ENCODE measurements around the gene SEMA6A.

SEMA6A gene

DNA sequence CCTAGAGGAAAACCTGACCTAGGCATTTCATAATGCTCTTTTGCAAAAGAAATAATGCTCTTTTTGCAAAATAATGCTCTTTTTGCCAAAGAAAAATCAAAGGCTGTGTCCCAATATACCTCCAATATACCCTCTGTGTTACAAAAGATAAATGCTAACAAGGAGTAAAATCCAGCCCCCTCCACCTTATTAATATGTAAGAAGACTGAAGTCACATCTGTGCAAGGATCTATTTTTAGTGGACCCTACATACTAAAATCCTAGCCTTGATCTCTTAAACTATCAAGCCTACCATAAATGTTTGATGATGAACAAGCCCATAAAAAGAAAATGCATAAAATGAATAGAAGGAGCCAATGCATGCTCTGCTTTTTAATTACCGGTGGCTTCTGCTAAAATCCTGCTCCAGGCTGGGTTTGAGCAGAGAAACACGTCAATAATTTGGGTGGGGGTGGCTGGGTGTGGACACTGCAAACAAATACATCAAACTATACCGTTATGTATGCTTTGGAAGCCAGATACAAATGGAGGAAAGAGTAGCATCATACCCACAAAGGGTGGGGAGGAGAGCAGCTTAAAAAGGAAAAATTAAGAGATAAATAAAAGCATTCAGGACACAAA, 131.6 kb downstream of the SEMA6A start:
- in situ Hi-C loops (cut with MboI; ENCODE audit: low sequenced_read_pairs) = no loop called here

DNA sequence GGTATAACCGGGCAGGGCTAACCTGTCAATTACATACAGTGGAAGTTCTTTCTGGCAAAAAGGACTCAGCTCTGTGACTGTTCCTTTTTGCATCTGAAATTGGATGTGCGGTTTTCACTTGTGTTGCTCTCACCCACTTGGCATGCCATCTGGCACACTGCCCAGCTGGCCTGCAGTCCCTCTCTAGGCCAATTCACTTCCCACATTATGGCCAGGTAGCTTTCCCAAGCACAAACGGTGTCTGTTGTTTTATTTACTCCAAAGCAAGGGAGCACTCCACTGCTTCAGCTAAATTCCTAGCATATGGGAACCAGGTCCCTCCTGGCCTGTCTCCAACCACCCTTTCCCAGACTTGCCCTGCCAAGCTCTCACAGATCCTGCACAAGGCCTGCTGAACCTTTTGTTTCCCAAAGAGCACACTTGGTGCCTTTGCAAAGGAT, 132.5 kb downstream of the SEMA6A start:
- in situ Hi-C loops (cut with MboI; ENCODE audit: low sequenced_read_pairs) = no loop called here

DNA sequence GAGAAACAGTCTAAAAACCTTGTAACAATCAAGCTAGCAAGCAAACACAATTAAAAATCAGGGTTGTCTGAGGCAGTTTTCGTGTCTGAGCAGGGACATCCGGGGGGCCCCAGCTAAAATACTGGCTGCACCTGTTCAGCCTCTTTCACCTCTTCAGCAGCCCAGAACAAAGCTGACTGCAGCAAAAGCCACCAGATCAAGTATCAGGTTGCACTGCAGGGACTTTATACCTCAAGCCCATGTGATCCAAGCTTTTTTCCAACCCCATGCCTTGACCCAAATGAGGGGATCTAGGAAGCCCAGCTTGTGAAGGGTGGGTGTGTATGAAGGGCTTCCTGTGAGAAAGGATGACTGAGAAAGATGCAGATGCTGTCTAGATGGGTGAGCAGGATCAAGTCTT, 133.4 kb downstream of the SEMA6A start:
- in situ Hi-C loops (cut with MboI; ENCODE audit: low sequenced_read_pairs) = no loop called here

DNA sequence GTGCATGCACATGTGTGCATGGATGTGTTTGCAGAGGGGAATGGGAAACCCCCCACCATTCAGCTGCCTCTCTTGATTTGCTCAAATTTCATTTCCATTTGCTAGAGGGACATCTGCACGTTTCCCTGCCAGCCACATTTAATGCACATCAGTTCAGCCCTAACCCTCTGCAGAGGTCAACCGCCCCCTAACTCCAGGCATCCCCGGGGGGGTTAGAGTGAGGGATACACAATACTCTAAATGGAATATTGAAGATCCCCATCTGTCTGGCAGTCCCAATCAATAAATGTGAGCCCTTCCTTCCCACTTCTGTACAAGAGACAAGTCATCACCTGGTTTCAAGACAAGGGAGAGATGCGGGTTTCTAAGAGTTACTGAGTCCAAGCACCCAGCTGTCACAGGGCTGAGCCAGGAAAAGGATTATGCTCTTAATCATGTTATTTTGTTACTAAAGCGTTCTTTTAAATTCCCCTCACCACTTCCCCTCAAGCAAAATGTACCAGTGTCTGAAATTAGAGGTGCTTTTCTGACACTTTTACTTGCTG, 134.1 kb downstream of the SEMA6A start:
- in situ Hi-C loops (cut with MboI; ENCODE audit: low sequenced_read_pairs) = no loop called here

DNA sequence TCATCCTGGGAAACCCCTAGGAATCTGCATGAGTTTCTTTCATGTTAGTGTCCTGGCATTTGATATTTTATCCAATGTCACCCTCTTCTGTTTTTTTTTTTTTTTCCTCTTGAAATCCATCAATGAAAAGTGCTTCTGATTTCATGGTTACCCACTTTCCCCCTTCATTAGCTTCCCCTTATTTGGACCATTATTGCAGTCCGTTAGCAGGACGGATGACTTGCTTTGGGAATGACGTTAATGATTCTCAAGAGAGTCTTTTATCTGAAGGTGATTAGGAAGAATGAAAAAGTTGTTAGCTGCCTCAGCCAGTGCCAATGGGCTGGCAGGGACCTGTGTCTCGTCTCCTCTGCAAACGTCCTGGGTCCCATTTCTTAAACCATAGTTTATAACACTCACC, 134.7 kb downstream of the SEMA6A start:
- in situ Hi-C loops (cut with MboI; ENCODE audit: low sequenced_read_pairs) = no loop called here

DNA sequence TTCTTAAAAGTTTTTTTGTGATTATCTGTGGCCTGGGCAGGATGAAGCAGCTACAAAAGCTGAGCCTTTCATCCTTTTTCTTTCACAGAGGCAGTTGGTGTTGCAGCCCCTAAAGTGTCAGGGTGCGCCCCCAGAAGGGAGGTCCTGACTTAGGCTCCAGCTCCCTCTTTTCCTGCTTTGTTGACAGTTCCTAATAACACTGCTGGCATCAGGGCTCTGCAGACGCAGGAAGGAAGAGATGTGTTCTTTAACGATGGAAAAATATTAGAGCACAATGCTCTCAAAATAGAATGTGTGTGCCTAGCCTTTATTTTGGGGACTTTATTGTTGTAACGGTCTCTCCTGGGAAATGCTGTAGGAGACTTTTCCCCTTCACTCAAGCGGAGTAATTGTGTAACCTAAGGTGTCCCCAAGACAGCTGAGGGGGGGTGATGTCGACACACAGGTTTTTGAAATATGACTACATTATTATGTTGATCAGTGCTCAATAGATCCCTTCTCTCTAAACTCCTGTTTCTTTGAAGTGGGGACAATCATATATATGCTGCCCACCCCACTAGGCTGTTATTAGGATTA, 135.6 kb downstream of the SEMA6A start:
- in situ Hi-C loops (cut with MboI; ENCODE audit: low sequenced_read_pairs) = no loop called here

DNA sequence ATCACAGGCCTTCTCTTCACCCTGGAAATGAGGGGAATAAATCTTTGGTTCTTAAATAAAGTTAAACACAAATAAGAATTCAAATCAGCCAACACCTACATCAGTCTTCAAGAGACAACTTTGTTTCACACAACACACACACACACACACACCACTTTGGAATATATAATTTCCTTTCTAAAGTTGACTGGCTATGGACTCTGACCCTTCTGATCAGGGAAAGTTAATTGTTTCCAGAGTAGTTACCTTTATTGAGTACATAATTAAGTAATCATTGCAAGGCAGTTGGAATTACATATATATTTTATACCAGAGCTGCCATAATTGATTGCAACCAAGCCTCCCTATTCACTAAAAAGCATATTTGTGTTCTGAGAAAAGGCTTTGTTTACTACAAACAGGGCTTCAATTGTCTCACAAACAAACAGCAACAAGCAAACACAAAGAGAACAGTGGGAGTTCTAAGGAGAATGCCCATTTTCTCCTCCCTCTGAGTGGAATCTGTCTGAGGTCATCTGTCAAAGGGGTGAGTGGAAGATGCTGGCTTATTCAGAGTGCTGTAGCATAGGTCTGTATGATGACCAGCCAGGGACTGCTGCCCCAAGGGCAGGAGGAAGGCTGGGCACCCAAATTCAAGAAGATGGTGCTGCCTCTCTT, 136.6 kb downstream of the SEMA6A start:
- in situ Hi-C loops (cut with MboI; ENCODE audit: low sequenced_read_pairs) = no loop called here

DNA sequence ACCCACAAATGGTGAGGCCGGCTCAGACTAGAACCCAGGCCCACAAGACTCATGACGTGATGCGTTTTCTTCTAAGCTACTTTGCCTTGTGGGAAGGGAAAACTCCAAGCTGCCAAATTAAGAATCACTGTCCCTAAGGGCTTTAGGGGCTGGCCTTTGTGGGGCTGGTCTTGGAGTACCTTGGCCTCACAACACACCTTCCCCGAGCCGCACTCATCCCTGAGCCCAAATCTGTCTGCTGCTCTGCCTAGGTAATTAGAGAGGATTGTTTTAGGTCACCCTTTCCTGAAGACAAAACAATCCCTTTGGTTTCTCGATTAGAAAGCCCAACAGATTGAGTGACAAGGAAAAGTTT, 137.3 kb downstream of the SEMA6A start:
- in situ Hi-C loops (cut with MboI; ENCODE audit: low sequenced_read_pairs) = no loop called here

DNA sequence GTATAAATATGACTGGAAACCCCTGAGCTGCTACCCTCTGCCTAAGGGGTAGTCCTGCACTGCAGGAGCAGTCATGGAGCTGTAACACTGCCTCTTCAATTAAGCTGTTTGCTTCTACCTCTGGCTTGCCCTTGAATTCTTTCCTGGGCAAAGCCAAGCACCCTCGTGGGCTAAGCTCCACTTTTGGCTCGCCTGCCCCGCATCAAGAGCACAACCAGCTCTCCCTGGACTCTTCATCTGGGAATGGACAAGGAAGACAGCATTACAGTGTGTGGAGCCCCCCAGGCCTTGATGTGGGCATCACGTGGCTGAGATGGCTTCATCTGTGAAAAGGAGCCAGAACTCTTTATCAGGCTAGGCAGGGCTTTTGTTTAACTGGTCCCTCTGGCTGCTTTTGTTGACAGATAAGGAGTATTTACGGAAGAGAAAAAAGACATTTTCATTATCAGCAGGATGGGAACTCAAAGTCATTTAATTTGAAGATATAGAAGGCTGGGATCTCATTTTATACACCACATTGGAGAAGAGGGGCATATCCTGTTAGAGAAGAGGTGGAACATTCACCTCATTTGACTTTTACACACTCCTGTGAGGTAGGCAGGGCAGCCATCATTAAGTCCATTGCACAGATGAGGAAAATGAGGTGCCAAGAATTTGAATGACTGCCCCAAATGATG, 137.8 kb downstream of the SEMA6A start:
- in situ Hi-C loops (cut with MboI; ENCODE audit: low sequenced_read_pairs) = no loop called here

DNA sequence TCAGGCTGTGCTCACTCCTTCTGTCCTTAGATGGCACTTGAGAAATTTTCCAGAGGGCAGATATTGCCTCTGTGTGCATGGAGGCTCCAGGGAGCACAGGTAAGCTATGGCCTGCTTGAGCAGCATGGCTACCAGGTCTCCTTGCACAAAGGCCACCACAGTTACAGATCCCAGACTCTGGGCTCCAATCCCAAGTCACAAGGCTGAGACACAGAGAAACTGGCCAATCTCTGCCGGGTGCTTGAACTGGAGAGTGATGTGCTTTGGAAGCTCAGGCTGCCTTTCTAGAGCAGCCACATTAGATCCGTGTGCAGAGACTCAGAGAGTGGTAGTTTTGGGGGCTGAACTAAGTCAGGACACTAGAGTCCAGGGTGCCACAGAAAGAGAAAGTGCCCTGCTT, 145.7 kb downstream of the SEMA6A start:
- in situ Hi-C loops (cut with MboI; ENCODE audit: low sequenced_read_pairs) = no loop called here

DNA sequence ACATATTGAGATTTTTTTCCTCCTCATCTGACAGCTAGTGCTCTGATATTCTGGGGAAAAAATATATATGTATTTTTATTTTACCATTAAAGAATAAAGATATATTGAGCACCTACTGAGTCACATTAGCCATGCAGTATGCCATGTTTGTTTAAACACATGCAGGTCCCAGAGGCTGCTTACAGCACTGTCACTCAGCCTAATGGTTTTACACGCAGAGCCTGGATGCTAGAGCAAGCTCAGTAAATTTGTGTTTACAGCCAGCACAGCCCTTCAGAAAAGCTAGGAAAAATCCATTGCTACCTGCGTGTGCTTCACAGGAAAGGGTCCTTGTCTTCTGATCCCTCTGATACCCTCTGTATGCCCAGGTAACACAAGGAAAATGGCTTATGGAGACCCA, 146.2 kb downstream of the SEMA6A start:
- in situ Hi-C loops (cut with MboI; ENCODE audit: low sequenced_read_pairs) = no loop called here

DNA sequence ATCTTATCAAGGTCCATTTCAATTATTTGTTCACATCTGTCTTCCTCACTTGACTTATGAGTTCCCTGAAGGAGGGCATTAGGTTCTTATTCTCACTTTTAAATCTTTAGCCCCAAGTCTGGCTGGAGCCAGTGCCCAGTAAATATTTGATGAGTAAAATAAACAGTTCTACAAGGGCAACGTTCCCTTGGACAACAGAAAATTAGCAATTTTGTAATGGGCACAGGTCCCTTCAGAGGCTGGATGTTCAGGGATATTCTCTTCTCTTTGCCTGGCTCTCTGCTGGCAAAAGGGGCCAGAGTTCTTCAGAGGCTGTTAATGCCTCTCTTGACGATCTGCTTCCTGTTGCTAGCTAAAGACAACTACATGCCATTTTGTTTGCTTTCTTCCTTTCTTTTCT, 149.7 kb downstream of the SEMA6A start:
- in situ Hi-C loops (cut with MboI; ENCODE audit: low sequenced_read_pairs) = no loop called here

DNA sequence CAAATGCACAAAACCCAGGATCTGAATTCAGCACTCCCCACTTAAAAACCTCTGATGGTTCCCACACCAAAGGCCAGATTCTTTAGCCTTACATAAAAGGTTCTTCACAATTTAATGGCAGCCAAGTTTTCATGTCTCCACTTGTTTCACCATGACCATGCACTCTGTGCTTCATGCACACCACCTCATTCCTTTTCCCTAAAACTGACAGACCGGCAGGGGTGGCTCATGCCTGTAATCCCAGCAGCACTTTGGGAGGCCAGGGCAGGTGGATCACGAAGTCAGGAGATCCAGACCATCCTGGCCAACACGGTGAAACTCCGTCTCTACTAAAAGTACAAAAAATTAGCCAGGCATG, 150.4 kb downstream of the SEMA6A start:
- in situ Hi-C loops (cut with MboI; ENCODE audit: low sequenced_read_pairs) = no loop called here

DNA sequence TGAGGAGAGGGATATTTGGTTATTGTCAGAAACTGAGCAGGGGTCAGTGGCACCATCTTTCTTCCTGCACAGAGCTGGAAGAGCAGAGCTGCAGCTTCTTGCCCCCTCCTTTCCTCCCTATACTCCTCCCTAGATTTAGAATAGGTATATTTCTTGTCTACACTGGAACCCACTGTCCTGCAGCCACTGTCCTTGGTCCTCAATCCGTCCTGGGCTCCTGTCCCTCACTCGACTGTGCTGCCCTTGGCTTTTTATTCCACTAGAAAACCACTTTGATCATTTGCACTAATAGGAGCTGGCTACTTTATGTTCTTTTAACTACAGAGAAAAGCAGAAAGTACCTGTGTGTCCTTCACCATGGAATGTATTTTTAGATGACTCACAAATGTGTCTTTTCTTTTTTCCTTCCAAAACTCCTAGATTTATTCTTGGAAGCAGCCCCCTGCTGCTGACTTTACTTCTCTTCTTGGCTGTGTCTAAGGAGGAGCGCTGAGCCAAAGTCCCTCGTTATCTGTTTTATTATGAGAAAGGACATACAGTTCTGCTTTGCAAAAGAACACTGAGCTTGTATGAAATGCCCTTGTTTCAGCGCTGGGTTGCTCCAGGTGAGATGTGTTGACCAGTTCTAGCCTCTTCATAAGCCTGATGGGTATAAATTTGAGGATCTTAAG, 150.9 kb downstream of the SEMA6A start:
- in situ Hi-C loops (cut with MboI; ENCODE audit: low sequenced_read_pairs) = no loop called here

DNA sequence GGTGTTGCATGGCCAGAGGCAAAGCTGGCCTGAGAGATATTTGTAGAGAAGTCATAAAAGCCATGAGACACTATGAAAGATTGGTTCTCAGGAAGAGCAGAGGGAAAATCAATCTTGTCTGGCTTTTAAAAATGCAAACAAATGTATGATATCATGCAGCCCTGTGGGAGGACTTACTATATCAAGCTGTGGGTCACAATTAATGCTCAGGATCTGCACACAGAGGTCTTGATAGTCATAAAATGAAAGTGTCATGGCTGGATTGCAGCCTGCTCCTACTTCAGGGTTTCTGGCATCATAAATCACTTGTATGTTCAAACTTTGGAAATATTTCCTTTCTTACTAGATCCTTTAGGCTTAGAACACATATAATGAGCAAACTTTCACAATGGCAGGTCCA, 151.5 kb downstream of the SEMA6A start:
- in situ Hi-C loops (cut with MboI; ENCODE audit: low sequenced_read_pairs) = no loop called here

DNA sequence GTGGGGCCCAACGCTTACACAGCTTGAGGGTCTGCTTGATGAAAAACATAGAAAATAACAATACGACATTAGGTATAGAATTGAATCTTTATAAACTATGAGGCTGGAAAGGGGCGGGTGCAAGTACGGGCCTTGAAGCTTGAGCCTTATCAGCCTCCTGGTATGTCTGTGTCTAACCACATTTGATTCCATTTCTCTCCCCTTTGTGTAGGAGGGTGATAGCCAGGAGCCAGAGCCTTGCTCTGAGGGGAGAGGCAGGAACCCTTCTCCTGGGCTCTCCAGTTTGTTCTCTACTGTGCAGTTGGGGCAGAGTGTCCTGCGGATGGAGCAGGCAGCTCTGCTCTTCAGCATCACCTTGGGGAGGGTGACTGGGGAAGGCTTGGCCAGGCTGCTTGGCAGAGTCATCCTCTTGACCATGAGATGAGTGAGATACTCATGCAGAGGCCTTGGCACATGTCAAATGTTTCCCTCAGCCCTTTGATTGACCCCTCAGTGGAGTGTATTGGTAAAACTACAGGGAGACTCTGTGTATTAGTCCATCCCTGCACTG, 153.5 kb downstream of the SEMA6A start:
- in situ Hi-C loops (cut with MboI; ENCODE audit: low sequenced_read_pairs) = no loop called here

DNA sequence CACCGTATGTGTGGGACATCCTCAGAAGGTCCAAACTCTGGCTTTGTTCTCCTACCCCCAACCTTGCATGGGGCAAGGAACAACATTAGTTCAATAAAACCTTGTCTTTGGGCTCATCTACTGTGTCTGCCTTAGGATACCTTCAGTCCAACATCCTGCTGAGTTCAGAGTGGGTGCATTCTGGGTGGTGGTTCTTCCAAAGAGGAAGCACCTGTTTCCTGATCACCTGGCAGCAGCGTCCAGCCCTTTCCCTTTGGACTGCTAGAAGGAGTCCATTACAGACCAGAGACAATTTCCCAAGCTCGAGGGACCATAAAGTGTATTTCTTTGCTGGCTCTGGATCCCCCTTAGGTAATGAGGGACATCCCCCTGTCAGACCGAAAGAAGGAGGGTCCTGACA, 154.1 kb downstream of the SEMA6A start:
- in situ Hi-C loops (cut with MboI; ENCODE audit: low sequenced_read_pairs) = no loop called here

DNA sequence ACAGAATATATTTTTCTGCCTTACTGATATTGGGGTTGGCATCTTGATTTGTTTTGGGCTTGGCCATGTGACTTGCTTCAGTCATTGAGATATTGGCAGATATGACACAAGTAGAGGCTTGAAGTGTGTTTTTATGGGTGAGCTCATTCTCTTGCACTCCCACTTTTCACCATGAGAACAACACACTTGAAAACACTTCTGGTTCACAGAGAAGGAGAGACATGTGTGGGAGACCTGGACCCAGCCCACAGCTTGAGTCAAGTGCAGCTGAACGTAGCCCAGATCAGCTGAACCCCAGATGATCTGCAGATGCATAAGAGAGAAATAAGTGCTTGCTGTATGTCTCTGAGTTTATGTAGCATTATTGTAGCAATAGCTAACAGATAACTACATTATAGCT, 155.4 kb downstream of the SEMA6A start:
- in situ Hi-C loops (cut with MboI; ENCODE audit: low sequenced_read_pairs) = no loop called here

DNA sequence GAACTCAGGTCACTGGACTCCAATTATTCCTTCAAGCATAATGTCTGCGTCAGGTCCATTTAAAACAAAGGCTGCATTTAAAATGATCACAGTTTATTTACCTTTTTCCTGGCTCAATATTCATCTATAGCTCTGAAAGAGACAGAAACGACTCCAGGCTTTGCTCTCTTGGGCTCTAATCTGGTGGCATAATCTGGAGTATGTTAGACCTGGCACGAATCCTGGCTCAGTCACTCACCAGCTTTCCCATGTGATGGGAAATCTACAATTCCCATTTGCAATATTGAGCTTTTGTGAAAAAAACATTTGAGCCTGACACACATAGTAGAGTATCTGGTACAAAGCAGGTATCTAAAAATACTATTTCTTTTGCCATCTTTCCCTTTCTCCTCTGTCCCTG, 155.8 kb downstream of the SEMA6A start:
- in situ Hi-C loops (cut with MboI; ENCODE audit: low sequenced_read_pairs) = no loop called here

DNA sequence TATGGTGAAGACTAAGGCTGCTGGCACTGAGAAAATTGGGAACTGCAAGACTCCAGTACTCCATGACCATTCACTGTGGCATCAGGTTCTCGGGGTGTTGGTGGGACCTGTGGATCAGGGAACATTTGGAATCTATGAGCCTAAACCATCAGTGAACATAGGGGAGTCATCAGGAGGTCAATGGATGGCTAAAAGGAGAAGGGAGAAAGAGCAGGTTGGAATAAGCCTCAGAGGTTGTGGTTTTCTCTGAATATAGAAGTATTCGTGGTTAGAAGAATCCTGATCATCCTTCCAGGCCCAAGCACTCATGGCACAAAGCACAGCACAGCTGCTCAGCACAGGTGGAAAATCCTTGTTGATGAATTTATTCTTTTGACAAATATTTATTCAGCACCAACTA, 156.6 kb downstream of the SEMA6A start:
- in situ Hi-C loops (cut with MboI; ENCODE audit: low sequenced_read_pairs) = no loop called here

DNA sequence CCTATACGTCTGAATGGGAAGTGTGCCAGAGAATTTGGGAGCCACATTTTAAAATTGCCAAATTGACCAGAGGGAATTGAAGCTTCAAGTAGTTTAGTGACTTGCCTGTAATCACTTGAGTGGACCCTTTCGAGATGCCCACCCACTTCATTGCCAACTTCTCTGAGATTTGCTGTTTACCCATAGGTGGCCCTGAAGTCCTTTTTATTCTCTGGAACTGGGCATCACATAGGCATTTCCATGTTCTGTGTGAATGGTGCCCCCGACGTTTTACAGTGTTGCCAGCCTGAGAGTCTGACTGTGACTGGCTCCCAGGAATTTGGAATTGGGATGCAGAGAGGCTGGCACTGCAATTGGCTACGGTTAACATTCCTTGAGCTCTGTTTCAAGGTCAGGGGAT, 158.6 kb downstream of the SEMA6A start:
- in situ Hi-C loops (cut with MboI; ENCODE audit: low sequenced_read_pairs) = no loop called here
